T-cell (primary cell): ENCODE results near the gene FBXW11. TPM values are rescaled to one million over a fixed set of nuclear protein-coding genes. Genes with fewer than 3 reads are reported as not detected.
"Not testable (repeated sequence)": the region's sequence is repeated elsewhere in the genome, so short reads cannot be mapped to it uniquely, and the experiment has no call there.

ENCODE experiments used
- ATAC-seq, 4 experiments: fragments of 200-7000 bp in 3 of 4; fragments of 150-1000 bp in 1 of 4; cut with Tn5 transposase; replicated peaks in 1 of 4; 1 replicate in 3 of 4; 2 replicates in 1 of 4; pipeline ENCODE4 v1.10.0; 2021; ENCODE audit warnings: moderate library complexity in 3 of 4, mild to moderate bottlenecking in 2 of 4, moderate number of reproducible peaks in 1 of 4
- CTCF ChIA-PET, 2 donors: fragments of 300-600 bp; sonication (Branson Sonifier 250); formaldehyde crosslinking; loops; one replicate each; lab custom pipeline; 2022; ENCODE audit warnings: antibody characterized with exemption in 2 of 2; lab: Charles Lee
- POLR2A ChIA-PET, 2 donors: fragments of 300-600 bp; sonication (Branson Sonifier 250); formaldehyde crosslinking; loops; one replicate each; lab custom pipeline; 2022; ENCODE audit warnings: antibody characterized with exemption in 2 of 2; lab: Charles Lee
- DNase-seq, 35 experiments: peaks; one replicate each; pipeline versions ENCODE4 v3.0.0 to v3.0.0-alpha.2; 2013 to 2023
- H3K27ac ChIP-seq: one replicate; pipeline ENCODE4 v1.5.1; 2013; ENCODE audit warnings: low read length
- H3K27me3 ChIP-seq, 2 experiments: replicated peaks in 1 of 2; 1 replicate in 1 of 2; 2 replicates in 1 of 2; pipeline versions ENCODE4 v1.6.1 to v1.7.0; 2013; ENCODE audit warnings: low read length in 1 of 2, mixed read lengths in 1 of 2; ENCODE audit not compliant: control insufficient read depth in 2 of 2, insufficient read depth in 2 of 2; ENCODE audit errors: extremely low read depth in 1 of 2
- H3K36me3 ChIP-seq, 2 donors: 1 replicate in 1 of 2; 2 replicates in 1 of 2; pipeline versions ENCODE4 v1.6.1 to v1.7.0; 2013; ENCODE audit warnings: low read length in 1 of 2; ENCODE audit not compliant: control insufficient read depth in 2 of 2, insufficient read depth in 1 of 2; ENCODE audit errors: extremely low read depth in 1 of 2
- H3K4me1 ChIP-seq, 2 experiments: 1 replicate in 1 of 2; 2 replicates in 1 of 2; pipeline versions ENCODE4 v1.6.1 to v1.7.0; 2013; ENCODE audit warnings: low read length in 2 of 2, mixed read lengths in 1 of 2; ENCODE audit not compliant: insufficient read depth in 2 of 2, control insufficient read depth in 1 of 2; ENCODE audit errors: extremely low read depth in 1 of 2
- H3K4me3 ChIP-seq, 2 donors: 1 replicate in 1 of 2; 2 replicates in 1 of 2; pipeline versions ENCODE4 v1.5.1 to v1.7.0; 2013; ENCODE audit warnings: mild to moderate bottlenecking in 2 of 2, low read length in 1 of 2, moderate library complexity in 1 of 2; ENCODE audit not compliant: control insufficient read depth in 1 of 2; ENCODE audit errors: extremely low read depth in 1 of 2
- H3K9me3 ChIP-seq: 2 replicates; pipeline ENCODE4 v1.7.0; 2013
- H3K27ac Mint-ChIP-seq, 2 donors: one replicate each; pipeline ENCODE4 v1.8.0; 2020 to 2021; ENCODE audit warnings: mild to moderate bottlenecking in 2 of 2, mixed read lengths in 2 of 2
- H3K27me3 Mint-ChIP-seq, 2 donors: one replicate each; pipeline ENCODE4 v1.8.0; 2021 to 2022; ENCODE audit warnings: mixed read lengths in 2 of 2
- H3K36me3 Mint-ChIP-seq: one replicate; pipeline ENCODE4 v1.8.0; 2021; ENCODE audit warnings: mixed read lengths
- H3K4me1 Mint-ChIP-seq, 3 donors: one replicate each; pipeline ENCODE4 v1.8.0; 2020 to 2022; ENCODE audit warnings: mixed read lengths in 3 of 3, mild to moderate bottlenecking in 1 of 3
- H3K4me3 Mint-ChIP-seq, 3 donors: one replicate each; pipeline ENCODE4 v1.8.0; 2020 to 2022; ENCODE audit warnings: mild to moderate bottlenecking in 3 of 3, mixed read lengths in 3 of 3, moderate library complexity in 3 of 3
- H3K9me3 Mint-ChIP-seq, 3 donors: one replicate each; pipeline ENCODE4 v1.8.0; 2020 to 2022; ENCODE audit warnings: mixed read lengths in 3 of 3
- whole genome bisulfite sequencing: methylation state at CpG from one replicate; pipeline ENCODE4 v1.1.5; 2013; ENCODE audit warnings: missing lambda C conversion rate; ENCODE audit not compliant: insufficient coverage; 5-methylcytosine and 5-hydroxymethylcytosine counted together
- total RNA-seq, 35 experiments: library from RNA in 6 of 35; stranded (reverse) in 6 of 35; fragments of 120-200 nt in 1 of 35; gene quantifications; one replicate each; pipeline versions ENCODE4 v1.2.1 to v1.2.4 and lab custom pipeline; 2013 to 2026

FBXW11 gene
- total RNA-seq, 5 donors from 2014 or later (not counting 1 experiment from before 2014, with no cell fraction given), result 33.4 to 36.6 (median 34.2) TPM

DNA sequence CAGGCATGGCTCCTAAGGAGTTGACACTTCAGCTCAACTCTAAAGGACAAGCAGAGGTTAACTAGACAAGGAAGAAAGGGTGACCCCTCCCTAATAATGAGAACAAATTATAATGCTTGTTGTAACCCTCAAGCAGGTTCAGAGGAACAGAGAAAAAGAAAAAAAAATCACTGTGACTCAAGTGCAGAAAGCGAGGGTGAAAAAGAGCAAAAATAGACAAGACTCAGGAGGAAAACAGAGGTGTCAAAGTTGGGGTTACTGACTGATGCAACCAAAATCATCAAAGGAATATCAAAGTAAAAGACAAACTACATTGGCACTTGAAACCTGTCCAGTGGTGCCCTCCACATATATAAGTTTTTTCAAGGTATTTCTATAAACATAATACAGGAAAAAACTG lies 28.4 kb downstream of the FBXW11 start:
- H3K9me3 Mint-ChIP-seq, result peaks cover 0 to 21% (median 6%) of the 10 kb centered on the region in 3 donors
- Histone ChIP-seq H3K36me3 (peaks cover 0 to 3% of the 10 kb centered on the region in 2 donors), H3K27ac (no peak overlapping the region), H3K27me3 (no peaks in the 10 kb centered on the region), H3K4me1 (peaks cover 3 to 16% of the 10 kb centered on the region in 2 experiments), H3K4me3 (no peak overlapping the region), H3K9me3 (peaks cover 6% of the 10 kb centered on the region)
- H3K27me3 Mint-ChIP-seq, result no peaks in the 10 kb centered on the region
- peaks cover 46% of the 10 kb centered on the region for H3K36me3 Mint-ChIP-seq
- ATAC-seq (no peak), DNase-seq (no peak)
- H3K4me3 Mint-ChIP-seq, result no peak overlapping the region
- H3K27ac Mint-ChIP-seq, result no peak overlapping the region
- no CpG with 5 or more reads among the region's 1 CpG for WGBS
- CTCF ChIA-PET, result interaction anchor here in 1 of 2 donors (0.6 kb wide), 1 partner anchor 201 kb away, joined by 4 read pairs; no protein-coding TSS in a partner anchor
- peaks cover 57 to 67% (median 62%) of the 10 kb centered on the region in 3 donors for H3K4me1 Mint-ChIP-seq
- POLR2A ChIA-PET, result no interaction called here

DNA sequence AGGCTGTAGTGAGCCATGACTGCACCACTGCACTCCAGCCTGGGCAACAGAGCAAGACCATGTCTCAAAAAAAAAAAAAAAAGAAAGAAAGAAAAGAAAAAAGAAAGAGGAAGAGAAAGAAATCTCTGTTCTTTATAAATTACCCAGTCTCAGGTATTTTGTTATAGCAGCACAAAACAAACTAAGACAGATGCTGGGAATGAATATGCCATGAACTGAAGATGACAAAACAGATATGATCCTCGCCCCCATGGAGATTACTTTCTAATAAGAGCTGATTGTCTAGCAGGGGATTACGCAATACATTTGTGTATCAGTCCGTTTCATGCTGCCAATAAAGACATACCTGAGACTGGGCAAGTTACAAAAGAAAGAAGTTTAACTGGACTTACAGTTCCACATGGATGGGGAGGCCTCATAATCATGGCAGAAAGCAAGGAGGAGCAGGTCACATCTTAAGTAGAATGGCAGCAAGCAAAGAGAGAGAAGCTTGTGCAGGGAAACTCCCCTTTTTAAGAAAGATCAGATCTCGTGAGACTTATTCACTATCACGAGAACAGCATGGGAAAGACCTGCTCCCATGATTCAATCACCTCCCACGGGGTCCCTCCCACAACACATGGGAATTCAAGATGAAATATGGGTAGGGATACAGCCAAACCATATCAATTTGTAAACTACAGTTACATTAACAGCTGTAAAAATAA lies 29.0 kb downstream of the FBXW11 start:
- H3K4me3 ChIP-seq, H3K27ac ChIP-seq, H3K27ac Mint-ChIP-seq, H3K36me3 ChIP-seq, DNase-seq, ATAC-seq, H3K9me3 ChIP-seq, H3K27me3 ChIP-seq, POLR2A ChIA-PET, H3K4me3 Mint-ChIP-seq, H3K27me3 Mint-ChIP-seq: not testable (repeated sequence)
- CTCF ChIA-PET, result interaction anchor here in 1 of 2 donors (0.6 kb wide), 1 partner anchor 201 kb away, joined by 4 read pairs; no protein-coding TSS in a partner anchor
- H3K4me1 Mint-ChIP-seq, result peaks cover 57 to 65% (median 59%) of the 10 kb centered on the region in 3 donors
- peaks cover 40% of the 10 kb centered on the region for H3K36me3 Mint-ChIP-seq
- 93% methylated on average over 3 of the region's 6 CpGs for WGBS
- peaks cover 3 to 14% of the 10 kb centered on the region in 2 experiments for H3K4me1 ChIP-seq
- peaks cover 0 to 21% (median 6%) of the 10 kb centered on the region in 3 donors for H3K9me3 Mint-ChIP-seq

DNA sequence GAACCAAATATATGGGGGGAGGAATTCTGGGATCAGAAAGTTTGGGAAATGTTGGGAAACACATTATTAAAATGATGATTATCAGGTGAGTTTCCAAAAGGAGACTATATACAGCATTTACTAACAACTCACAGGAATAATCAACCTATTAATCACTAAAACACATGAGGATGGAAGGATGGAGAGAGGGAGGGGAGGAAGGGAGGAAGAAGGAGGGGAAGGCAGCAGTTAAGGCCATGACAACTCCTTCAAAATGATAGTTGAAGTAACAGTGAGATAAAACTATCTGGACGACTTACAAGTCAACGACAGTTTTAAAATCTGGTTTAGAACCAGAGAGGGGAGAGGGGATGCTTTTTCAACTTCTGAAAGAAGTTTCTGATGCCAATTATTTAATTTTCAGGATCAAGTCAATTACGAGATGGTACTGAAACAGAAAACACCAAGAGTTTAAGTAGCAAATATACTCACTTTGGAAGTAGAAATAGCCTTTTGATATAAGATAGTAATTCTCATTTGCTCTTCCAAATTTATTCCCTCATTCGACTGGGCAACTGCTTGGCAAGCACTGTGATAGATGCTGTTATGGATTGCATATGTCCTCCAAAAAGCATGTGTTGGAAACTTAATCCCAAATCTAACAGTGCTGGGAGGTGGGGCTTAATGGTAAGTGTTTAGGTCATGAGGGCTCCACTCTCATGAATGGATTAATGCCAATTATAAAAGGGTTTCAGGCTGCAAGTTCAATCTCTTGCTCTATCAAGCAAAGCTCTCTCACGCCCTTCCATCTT lies 30.4 kb downstream of the FBXW11 start:
- H3K36me3 ChIP-seq, result no peaks in the 10 kb centered on the region
- H3K4me1 ChIP-seq, result peaks cover 3 to 17% of the 10 kb centered on the region in 2 experiments
- H3K4me3 ChIP-seq, result no peak overlapping the region
- peaks cover 6% of the 10 kb centered on the region for H3K9me3 ChIP-seq
- Mint-ChIP-seq H3K9me3 (peaks cover 0 to 12% (median 2%) of the 10 kb centered on the region in 3 donors), H3K27ac (no peak overlapping the region), H3K36me3 (peaks cover 36% of the 10 kb centered on the region), H3K4me1 (peaks cover 54 to 65% (median 62%) of the 10 kb centered on the region in 3 donors), H3K4me3 (peak overlapping the region in 1 of 3 donors; percentile 24), H3K27me3 (no peaks in the 10 kb centered on the region)
- no peaks in the 10 kb centered on the region for H3K27me3 ChIP-seq
- ChIA-PET POLR2A (no interaction called here), CTCF (no interaction called here)
- WGBS, result 96% methylated on average over 3 of the region's 5 CpGs
- no peak overlapping the region for H3K27ac ChIP-seq
- no peak for ATAC-seq
- no peak for DNase-seq

DNA sequence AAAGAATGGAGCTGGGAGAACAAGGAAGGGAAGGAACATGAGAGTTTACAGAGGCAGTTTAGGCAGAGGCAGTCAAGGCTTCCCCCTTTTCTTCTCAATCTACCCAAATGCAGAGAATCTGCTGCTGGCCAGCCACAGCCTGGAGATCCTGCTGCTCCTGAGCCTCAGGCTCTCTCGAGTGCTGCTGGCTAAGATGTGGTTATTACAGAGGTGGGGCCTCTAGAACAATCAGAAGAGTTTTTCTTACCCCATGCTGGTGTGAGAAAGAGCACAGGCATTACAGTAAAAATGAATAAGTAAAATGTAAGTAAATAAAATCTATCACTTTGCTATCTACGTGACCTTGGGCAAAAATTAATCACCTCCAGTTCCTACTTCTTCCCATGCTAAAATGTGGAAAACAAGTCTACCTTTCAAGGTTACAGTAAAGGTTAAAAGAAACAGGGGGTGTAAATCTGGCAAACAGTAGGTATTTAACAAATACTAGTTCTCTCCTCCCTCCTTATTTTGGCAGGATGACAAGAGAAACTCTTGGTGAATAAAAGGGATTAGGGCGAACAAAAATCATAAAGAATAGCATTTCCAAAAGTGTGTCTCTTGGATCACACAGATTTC lies 31.1 kb downstream of the FBXW11 start:
- Histone ChIP-seq H3K27me3 (no peaks in the 10 kb centered on the region), H3K27ac (no peak overlapping the region), H3K36me3 (no peaks in the 10 kb centered on the region), H3K4me1 (peaks cover 3 to 17% of the 10 kb centered on the region in 2 experiments), H3K9me3 (peaks cover 6% of the 10 kb centered on the region), H3K4me3 (no peak overlapping the region)
- DNase-seq, result no peak
- no peak for ATAC-seq
- H3K9me3 Mint-ChIP-seq, result peaks cover 0 to 12% (median 4%) of the 10 kb centered on the region in 3 donors
- H3K27ac Mint-ChIP-seq, result no peak overlapping the region
- H3K27me3 Mint-ChIP-seq, result no peaks in the 10 kb centered on the region
- POLR2A ChIA-PET, result interaction anchor here in 1 of 2 donors (0.6 kb wide), 1 partner anchor 16 kb away, joined by 3 read pairs; no protein-coding TSS in a partner anchor
- WGBS, result no CpG with 5 or more reads among the region's 3 CpGs
- CTCF ChIA-PET, result no interaction called here
- H3K36me3 Mint-ChIP-seq, result peaks cover 43% of the 10 kb centered on the region
- H3K4me1 Mint-ChIP-seq, result peaks cover 61 to 72% (median 69%) of the 10 kb centered on the region in 3 donors
- H3K4me3 Mint-ChIP-seq, result peak overlapping the region in 1 of 3 donors; percentile 24

DNA sequence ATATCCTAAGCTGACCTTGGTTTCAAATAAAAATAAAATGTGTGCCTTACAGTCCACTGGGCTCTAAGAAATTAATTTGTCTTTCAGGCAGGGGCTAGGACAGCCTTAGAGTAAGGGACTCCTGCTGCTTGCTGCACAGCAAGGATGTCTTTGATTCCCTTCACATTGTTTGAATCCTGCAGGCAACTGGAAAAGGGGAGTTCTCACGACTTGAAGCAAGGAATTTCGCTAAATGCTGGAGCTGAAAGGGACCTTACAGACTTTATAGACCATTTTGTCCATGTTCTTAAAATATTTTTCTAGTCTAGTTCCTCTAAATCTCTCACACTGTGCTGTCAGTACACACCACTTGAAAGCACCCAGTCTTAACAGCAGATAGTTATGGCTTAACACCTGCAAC lies 35.6 kb downstream of the FBXW11 start:
- POLR2A ChIA-PET, result no interaction called here
- no peaks in the 10 kb centered on the region for H3K9me3 ChIP-seq
- DNase-seq, result no peak
- H3K27me3 Mint-ChIP-seq, result no peaks in the 10 kb centered on the region
- H3K36me3 ChIP-seq, result no peaks in the 10 kb centered on the region
- H3K9me3 Mint-ChIP-seq, result peaks cover 0 to 7% (median 0%) of the 10 kb centered on the region in 3 donors
- H3K4me3 ChIP-seq, result no peak overlapping the region
- H3K27ac Mint-ChIP-seq, result peak overlapping the region in 1 of 2 donors; percentile 36
- H3K4me1 Mint-ChIP-seq, result peaks cover 64 to 77% (median 65%) of the 10 kb centered on the region in 3 donors
- H3K36me3 Mint-ChIP-seq, result peaks cover 32% of the 10 kb centered on the region
- H3K27ac ChIP-seq, result no peak overlapping the region
- CTCF ChIA-PET, result no interaction called here
- no peak overlapping the region for H3K4me3 Mint-ChIP-seq
- no peak for ATAC-seq
- no CpG with 5 or more reads among the region's 2 CpGs for WGBS
- no peaks in the 10 kb centered on the region for H3K27me3 ChIP-seq
- peaks cover 3 to 4% of the 10 kb centered on the region in 2 experiments for H3K4me1 ChIP-seq

DNA sequence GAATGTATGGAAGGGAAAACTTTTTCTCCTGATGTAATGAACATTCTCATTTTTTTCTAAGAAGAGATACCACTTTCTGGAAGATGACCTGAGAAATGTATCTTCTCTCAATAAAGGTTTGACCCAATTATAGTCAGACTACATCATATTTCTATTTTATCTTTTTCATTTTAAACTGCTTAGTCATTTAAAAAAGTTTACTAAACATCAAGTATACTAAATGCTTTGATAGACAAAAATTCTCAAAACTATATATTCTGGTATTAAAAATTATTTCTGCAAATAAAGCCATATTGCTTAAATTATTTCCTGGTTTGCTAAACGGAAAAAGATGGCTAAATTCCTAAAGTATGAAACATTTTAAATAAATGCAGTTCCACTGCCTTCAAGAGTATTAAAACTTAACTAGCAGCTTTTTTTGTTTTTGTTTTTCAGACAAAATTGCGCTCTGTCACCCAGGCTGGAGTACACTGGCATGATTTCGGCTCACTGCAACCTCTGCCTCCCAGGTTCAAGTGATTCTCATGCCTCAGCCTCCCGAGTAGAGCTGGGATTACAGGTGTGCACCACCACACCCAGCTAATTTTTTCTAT lies 37.1 kb downstream of the FBXW11 start:
- H3K27ac ChIP-seq, result no peak overlapping the region
- H3K9me3 Mint-ChIP-seq, result peaks cover 0 to 7% (median 0%) of the 10 kb centered on the region in 3 donors

More for the DNA sequence above, 37.1 kb downstream of the FBXW11 start:
- H3K4me3 ChIP-seq, result no peak overlapping the region
- ChIA-PET CTCF (no interaction called here), POLR2A (no interaction called here)
- no peaks in the 10 kb centered on the region for H3K27me3 Mint-ChIP-seq
- H3K9me3 ChIP-seq, result no peaks in the 10 kb centered on the region
- H3K4me3 Mint-ChIP-seq, result no peak overlapping the region
- 93% methylated on average over 3 of the region's 4 CpGs for WGBS
- H3K4me1 Mint-ChIP-seq, result peaks cover 60 to 73% (median 63%) of the 10 kb centered on the region in 3 donors
- DNase-seq (no peak), ATAC-seq (no peak)
- H3K4me1 ChIP-seq, result peaks cover 3 to 4% of the 10 kb centered on the region in 2 experiments
- no peaks in the 10 kb centered on the region for H3K36me3 ChIP-seq
- H3K27me3 ChIP-seq, result no peaks in the 10 kb centered on the region
- H3K36me3 Mint-ChIP-seq, result peaks cover 34% of the 10 kb centered on the region
- H3K27ac Mint-ChIP-seq, result no peak overlapping the region
